IMR-90 (cell line): ENCODE data around the gene APLF. TPM values are rescaled to one million over a fixed set of nuclear protein-coding genes. Genes with fewer than 3 reads are reported as not detected.

Experiments
- ATAC-seq: fragments of 200-7000 bp; cut with Tn5 transposase; 2 replicates; pipeline ENCODE4 v1.9.1; 2020; ENCODE audit warnings: low read depth, mild to moderate bottlenecking, moderate library complexity
- BruUV-seq: library from RNA; stranded (reverse); fragments of 400-500 nt; replicated peaks from 2 replicates; lab custom pipeline; 2021; lab: Mats Ljungman, UMichigan
- CTCF ChIA-PET: fragments of 300-600 bp; formaldehyde crosslinking; extraction: SDS; loops from one replicate; lab custom pipeline; 2021; ENCODE audit warnings: antibody characterized with exemption; lab: Yijun Ruan, JAX
- POLR2A ChIA-PET: fragments of 300-600 bp; sonication (Branson Sonifier 250); formaldehyde crosslinking; loops from one replicate; lab custom pipeline; 2022; ENCODE audit warnings: antibody characterized with exemption; ENCODE audit not compliant: unreplicated experiment; lab: Charles Lee
- DNase-seq: peaks from one replicate; pipeline ENCODE4 v3.0.0; 2013
- H2AFZ ChIP-seq: replicated peaks from 2 replicates; pipeline ENCODE3; 2013; ENCODE audit warnings: low read length, mild to moderate bottlenecking; ENCODE audit not compliant: poor library complexity
- H2AK5ac ChIP-seq: 2 replicates; pipeline ENCODE4 v1.6.1; 2013; ENCODE audit warnings: low read depth, low read length, inconsistent platforms
- H2AK9ac ChIP-seq: replicated peaks from 2 replicates; pipeline ENCODE3; 2013; ENCODE audit warnings: mild to moderate bottlenecking, low read depth, low read length, moderate library complexity; ENCODE audit not compliant: poor library complexity
- H2BK120ac ChIP-seq: 2 replicates; pipeline ENCODE4 v1.6.1; 2013; ENCODE audit warnings: low read depth, low read length, inconsistent platforms
- H2BK15ac ChIP-seq: 3 replicates; pipeline ENCODE4 v1.6.1; 2013; ENCODE audit warnings: low read depth, low read length, inconsistent platforms
- H2BK20ac ChIP-seq: 2 replicates; pipeline ENCODE4 v1.6.1; 2013; ENCODE audit warnings: low read depth, mild to moderate bottlenecking, inconsistent platforms, low read length, moderate library complexity
- H2BK5ac ChIP-seq: 2 replicates; pipeline ENCODE4 v1.6.1; 2013; ENCODE audit warnings: mild to moderate bottlenecking, low read depth, low read length, inconsistent platforms; ENCODE audit not compliant: poor library complexity, severe bottlenecking
- H3K14ac ChIP-seq: replicated peaks from 2 replicates; pipeline ENCODE4 v1.6.1; 2013; ENCODE audit warnings: low read depth, low read length, inconsistent platforms
- H3K18ac ChIP-seq: 2 replicates; pipeline ENCODE4 v1.6.1; 2013; ENCODE audit warnings: low read depth, low read length, control low read depth
- H3K23ac ChIP-seq: 2 replicates; pipeline ENCODE4 v1.6.1; 2013; ENCODE audit warnings: low read depth, low read length, inconsistent platforms
- H3K27ac ChIP-seq: 2 replicates; pipeline ENCODE4 v1.5.1; 2013; ENCODE audit warnings: mild to moderate bottlenecking, control low read depth, low read length; ENCODE audit not compliant: insufficient read depth
- H3K27me3 ChIP-seq: 2 replicates; pipeline ENCODE4 v1.6.1; 2013; ENCODE audit warnings: low read length; ENCODE audit not compliant: control insufficient read depth, insufficient read depth
- H3K36me3 ChIP-seq: 2 replicates; pipeline ENCODE4 v1.6.1; 2013; ENCODE audit warnings: low read length, mixed read lengths; ENCODE audit not compliant: control insufficient read depth, insufficient read depth
- H3K4ac ChIP-seq: 2 replicates; pipeline ENCODE4 v1.6.1; 2013; ENCODE audit warnings: low read depth, low read length, inconsistent platforms
- H3K4me1 ChIP-seq: 2 replicates; pipeline ENCODE4 v1.6.1; 2013; ENCODE audit warnings: low read length, mixed read lengths; ENCODE audit not compliant: control insufficient read depth, insufficient read depth
- H3K4me2 ChIP-seq: 2 replicates; pipeline ENCODE4 v1.6.1; 2013; ENCODE audit warnings: low read depth, mild to moderate bottlenecking, control low read depth, low read length, moderate library complexity
- H3K4me3 ChIP-seq: 2 replicates; pipeline ENCODE4 v1.5.1; 2013; ENCODE audit warnings: low read depth, mild to moderate bottlenecking, control low read depth, low read length, moderate library complexity; ENCODE audit not compliant: insufficient read depth
- H3K56ac ChIP-seq: 2 replicates; pipeline ENCODE4 v1.6.1; 2013; ENCODE audit warnings: low read length, inconsistent platforms; ENCODE audit not compliant: insufficient read depth; ENCODE audit errors: extremely low read depth
- H3K79me1 ChIP-seq, 2 experiments: 2 replicates each; pipeline ENCODE4 v1.6.1; 2013; ENCODE audit warnings: low read length in 2 of 2, inconsistent platforms in 1 of 2, low read depth in 1 of 2
- H3K9ac ChIP-seq: 2 replicates; pipeline ENCODE4 v1.6.1; 2013; ENCODE audit warnings: low read depth, low read length, control low read depth
- H3K9me1 ChIP-seq: 2 replicates; pipeline ENCODE4 v1.6.1; 2013; ENCODE audit warnings: low read length, inconsistent platforms; ENCODE audit not compliant: insufficient read depth
- H3K9me3 ChIP-seq: 2 replicates; pipeline ENCODE4 v1.6.1; 2013; ENCODE audit warnings: low read length; ENCODE audit not compliant: control insufficient read depth, insufficient read depth
- H4K20me1 ChIP-seq: 2 replicates; pipeline ENCODE4 v1.6.1; 2013; ENCODE audit warnings: low read length, inconsistent platforms; ENCODE audit not compliant: insufficient read depth
- H4K5ac ChIP-seq: 2 replicates; pipeline ENCODE4 v1.6.1; 2013; ENCODE audit warnings: mild to moderate bottlenecking, low read depth, low read length, control low read depth
- H4K8ac ChIP-seq, 2 experiments: 2 replicates each; pipeline ENCODE4 v1.6.1; 2013; ENCODE audit warnings: low read depth in 2 of 2, low read length in 2 of 2, control low read depth in 1 of 2, inconsistent platforms in 1 of 2
- H4K91ac ChIP-seq: 2 replicates; pipeline ENCODE4 v1.6.1; 2013; ENCODE audit warnings: low read depth, low read length, inconsistent platforms; ENCODE audit not compliant: insufficient read depth
- CEBPB ChIP-seq: IDR thresholded peaks from 2 replicates; pipeline ENCODE4 v1.6.1; 2012; ENCODE audit warnings: low read depth, low read length, improper control_type of control experiment
- ELK1 ChIP-seq: fragments of 150-350 bp; IDR thresholded peaks from 2 replicates; pipeline ENCODE4 v1.6.1; 2016; ENCODE audit warnings: low read depth, mild to moderate bottlenecking, low read length, moderate library complexity, borderline replicate concordance
- FOS ChIP-seq: fragments of 150-350 bp; IDR thresholded peaks from 2 replicates; pipeline ENCODE4 v1.6.1; 2016; ENCODE audit warnings: low read depth, low read length
- MXI1 ChIP-seq: IDR thresholded peaks from 2 replicates; pipeline ENCODE4 v1.6.1; 2012; ENCODE audit warnings: low read depth, mild to moderate bottlenecking, low read length, moderate library complexity, borderline replicate concordance
- USF2 ChIP-seq: fragments of 150-350 bp; IDR thresholded peaks from 2 replicates; pipeline ENCODE4 v1.6.1; 2017; ENCODE audit warnings: mild to moderate bottlenecking, antibody characterized with exemption, low read length, low read depth
- WGBS, 2 experiments: methylation state at CpG; one replicate each; pipeline versions ENCODE4 v1.1.5 to v1.1.7; 2013; ENCODE audit warnings: missing lambda C conversion rate in 2 of 2; ENCODE audit not compliant: insufficient read length in 1 of 2; ENCODE audit errors: extremely low coverage in 2 of 2; 5-methylcytosine and 5-hydroxymethylcytosine counted together
- dilution Hi-C: fragments of 300-500 bp; cut with HindIII; formaldehyde crosslinking; loops from one replicate; pipeline ENCODE4 v1.14.3; 2018; ENCODE audit warnings: low sequenced_read_pairs; ENCODE audit not compliant: unreplicated experiment
- in situ Hi-C: fragments of 300-500 bp; cut with MboI; formaldehyde crosslinking; loops from 3 replicates; pipeline ENCODE4 v1.14.3; 2019; ENCODE audit warnings: low sequenced_read_pairs, inconsistent platforms, mixed read lengths
- intact Hi-C: fragments of 100-400 bp; cut with micrococcal nuclease; formaldehyde crosslinking; loops from 2 replicates; pipeline ENCODE4 v1.10.0; 2022
- polyA plus RNA-seq, 3 experiments: library from polyadenylated mRNA; depleted of rRNA; stranded (reverse); fragments of >200 nt; gene quantifications; 2 replicates each; pipeline ENCODE4 v1.2.3, GENCODE V29; 2012; ENCODE audit warnings: low replicate concordance in 1 of 3
- total RNA-seq: library from RNA; depleted of rRNA; stranded (reverse); fragments of >200 nt; gene quantifications from 2 replicates; pipeline ENCODE4 v1.2.3, GENCODE V29; 2012

The APLF gene
- total and polyA plus RNA-seq, 2 of the 4 experiments (the other 2 are of a cell fraction) = 1.5 to 2.3 TPM

GRCh38 chr2:68516051-68516955, 48.9 kb downstream of the APLF start:
- no CpG with 5 or more reads among the region's 5 CpGs for WGBS, 2 experiments
- H4K20me1 ChIP-seq = no peaks in the 10 kb centered on the region
- no peak overlapping the region for H3K4me2 ChIP-seq
- no peak overlapping the region for H3K4me3 ChIP-seq
- H3K36me3 ChIP-seq = no peaks in the 10 kb centered on the region
- no peak overlapping the region for H3K23ac ChIP-seq
- H2AFZ ChIP-seq = no peak overlapping the region
- H3K27ac ChIP-seq = no peak overlapping the region
- DNase-seq (no peak), ATAC-seq (no peak)
- no peaks in the 10 kb centered on the region for H3K27me3 ChIP-seq
- H2BK20ac ChIP-seq = no peak overlapping the region
- H3K56ac ChIP-seq = no peak overlapping the region
- H3K14ac ChIP-seq = no peak overlapping the region
- H3K18ac ChIP-seq = no peak overlapping the region
- CTCF ChIA-PET = no interaction called here
- H3K4me1 ChIP-seq = no peaks in the 10 kb centered on the region
- no peak overlapping the region for H2BK120ac ChIP-seq
- no peak overlapping the region for H2BK15ac ChIP-seq
- no peak overlapping the region for H3K9ac ChIP-seq
- no peak overlapping the region for H4K8ac ChIP-seq
- H3K4ac ChIP-seq = no peak overlapping the region
- no peak overlapping the region for H4K5ac ChIP-seq
- intact Hi-C loops (no loop called here), dilution Hi-C loops (no loop called here), in situ Hi-C loops (no loop called here)
- H3K9me1 ChIP-seq = no peaks in the 10 kb centered on the region
- H2BK5ac ChIP-seq = no peak overlapping the region
- H3K9me3 ChIP-seq = no peaks in the 10 kb centered on the region
- POLR2A ChIA-PET = no interaction called here
- no peak overlapping the region for H4K91ac ChIP-seq
- BruUV-seq = no TSS peak
- no peak overlapping the region for H2AK5ac ChIP-seq
- H2AK9ac ChIP-seq = no peak overlapping the region
- no peaks in the 10 kb centered on the region for H3K79me1 ChIP-seq
- TF ChIP-seq CEBPB = no peak
- TF ChIP-seq FOS = no peak
- no peak for TF ChIP-seq USF2
- no peak for TF ChIP-seq MXI1
- no peak for TF ChIP-seq ELK1
